T-helper 2 cell (primary cell): ENCODE results near the gene CDH16.

Experiments used
- DNase-seq, 5 experiments: peaks; one replicate each; pipeline versions ENCODE4 v3.0.0 to v3.0.0-alpha.2; 2012 to 2022

Gene CDH16

GRCh38 chr16:66926961-66927436 lies 8.3 kb upstream of the CDH16 start:
- DNase-seq: no peak

- DNase-seq: no peak
Measured at GRCh38 chr16:66926171-66926947, 7.7 kb upstream of the CDH16 start.

GRCh38 chr16:66925322-66925840 lies 6.7 kb upstream of the CDH16 start, which contains the start of gene RRAD:
TSS of gene RRAD (minus strand) at chr16:66925535. CDS start at chr16:66925179, 356 bp downstream.
- no peak for DNase-seq

GRCh38 chr16:66924527-66925321 lies 6.0 kb upstream of the CDH16 start:
- DNase-seq: peak in 4 of 5 experiments; percentile 19 to 46 (median 26)

GRCh38 chr16:66923866-66924265 lies 5.2 kb upstream of the CDH16 start:
- no peak for DNase-seq

GRCh38 chr16:66923247-66923731 lies 4.6 kb upstream of the CDH16 start:
- no peak for DNase-seq

GRCh38 chr16:66921729-66922450 lies 3.2 kb upstream of the CDH16 start:
- no peak for DNase-seq

- DNase-seq: no peak
Measured at GRCh38 chr16:66920924-66921680, 2.4 kb upstream of the CDH16 start.

GRCh38 chr16:66920299-66920590 lies 1.6 kb upstream of the CDH16 start:
- DNase-seq: no peak

- DNase-seq: no peak
Measured at GRCh38 chr16:66919569-66920298, 1.0 kb upstream of the CDH16 start.

GRCh38 chr16:66918355-66918754 lies 330 bp downstream of the CDH16 start:
- DNase-seq: no peak

- no peak for DNase-seq
Measured at GRCh38 chr16:66917741-66918140, 944 bp downstream of the CDH16 start.

GRCh38 chr16:66916518-66916917 lies 2.2 kb downstream of the CDH16 start:
- no peak for DNase-seq

- no peak for DNase-seq
Measured at GRCh38 chr16:66915041-66915440, 3.6 kb downstream of the CDH16 start.

GRCh38 chr16:66914541-66914940 lies 4.1 kb downstream of the CDH16 start:
- DNase-seq: no peak

- DNase-seq: no peak
Measured at GRCh38 chr16:66913711-66914110, 5.0 kb downstream of the CDH16 start.

- DNase-seq: no peak
Measured at GRCh38 chr16:66913081-66913480, 5.6 kb downstream of the CDH16 start.

- DNase-seq: no peak
Measured at GRCh38 chr16:66911801-66912200, 6.9 kb downstream of the CDH16 start.

- no peak for DNase-seq
Measured at GRCh38 chr16:66911112-66911511, 7.6 kb downstream of the CDH16 start.

- no peak for DNase-seq
Measured at GRCh38 chr16:66910175-66910940, 8.3 kb downstream of the CDH16 start.
